ENCODE measurements around the gene CAMKK1.
A peak's percentile ranks its signal among the peaks of the same experiment; 100 is the strongest.
"Not testable (repeated sequence)": the region's sequence is repeated elsewhere in the genome, so short reads cannot be mapped to it uniquely, and the experiment has no call there.

The CAMKK1 gene

GRCh38 chr17:3851461-3852100 lies 41.3 kb downstream of the CAMKK1 start:
- no peak overlapping the region for H3K27ac Mint-ChIP-seq
- H3K9me3 Mint-ChIP-seq = no peaks in the 10 kb centered on the region
- peaks cover 4% of the 10 kb centered on the region for H3K36me3 Mint-ChIP-seq (ENCODE audit: insufficient read depth)
- peaks cover 15 to 20% of the 10 kb centered on the region in 2 donors for H3K27me3 Mint-ChIP-seq
- ATAC-seq (replicated peaks) (no peak), DNase-seq (no peak)
- no peak overlapping the region for H3K4me3 Mint-ChIP-seq
- H3K4me1 Mint-ChIP-seq (ENCODE audit: low read depth in 2 of 2) = peaks cover 0 to 5% of the 10 kb centered on the region in 2 donors

GRCh38 chr17:3848229-3848835 lies 44.5 kb downstream of the CAMKK1 start:
- H3K27ac Mint-ChIP-seq = no peak overlapping the region

DNA sequence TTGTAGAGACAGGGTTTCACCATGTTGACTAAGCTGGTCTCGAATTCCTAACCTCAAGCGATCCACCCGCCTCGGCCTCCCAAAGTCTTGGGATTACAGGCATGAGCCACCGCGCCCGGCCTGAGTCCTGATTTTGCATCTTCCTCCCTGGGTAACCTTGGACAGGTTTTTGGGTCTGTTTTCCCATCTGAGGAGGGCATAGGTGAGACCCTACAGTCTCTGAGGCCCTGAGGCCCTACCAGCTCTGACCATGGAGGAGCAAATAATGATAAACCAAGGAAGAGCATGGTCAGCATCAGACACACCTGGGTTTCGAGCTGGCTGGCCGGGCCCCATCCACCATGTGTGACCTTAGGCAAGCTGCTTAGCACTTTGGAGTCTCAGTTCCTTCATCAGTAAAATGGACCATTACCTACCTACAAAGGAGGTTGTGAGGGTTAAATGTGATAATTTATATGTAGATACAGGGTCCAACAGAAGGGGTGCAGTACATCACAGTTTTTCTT lies 45.6 kb downstream of the CAMKK1 start:
- peak overlapping the region in 1 of 2 donors; percentile 95 for H3K4me3 Mint-ChIP-seq
- H3K27me3 Mint-ChIP-seq = peaks cover 8 to 11% of the 10 kb centered on the region in 2 donors
- peak overlapping the region in 1 of 2 donors; percentile 81 for H3K27ac Mint-ChIP-seq
- ATAC-seq (replicated peaks) (no peak), DNase-seq (no peak)
- H3K9me3 Mint-ChIP-seq = no peaks in the 10 kb centered on the region
- H3K36me3 Mint-ChIP-seq (ENCODE audit: insufficient read depth) = peaks cover 26% of the 10 kb centered on the region
- H3K4me1 Mint-ChIP-seq (ENCODE audit: low read depth in 2 of 2) = peaks cover 14 to 29% of the 10 kb centered on the region in 2 donors

More at GRCh38 chr17:3848229-3848835, 44.5 kb downstream of the CAMKK1 start:
- Mint-ChIP-seq H3K27me3 (peaks cover 15 to 20% of the 10 kb centered on the region in 2 donors), H3K9me3 (no peaks in the 10 kb centered on the region), H3K4me1 (ENCODE audit: low read depth in 2 of 2) (peaks cover 12 to 28% of the 10 kb centered on the region in 2 donors), H3K36me3 (ENCODE audit: insufficient read depth) (peaks cover 15% of the 10 kb centered on the region), H3K4me3 (no peak overlapping the region)
- no peak for DNase-seq
- ATAC-seq (replicated peaks) = no peak

DNA sequence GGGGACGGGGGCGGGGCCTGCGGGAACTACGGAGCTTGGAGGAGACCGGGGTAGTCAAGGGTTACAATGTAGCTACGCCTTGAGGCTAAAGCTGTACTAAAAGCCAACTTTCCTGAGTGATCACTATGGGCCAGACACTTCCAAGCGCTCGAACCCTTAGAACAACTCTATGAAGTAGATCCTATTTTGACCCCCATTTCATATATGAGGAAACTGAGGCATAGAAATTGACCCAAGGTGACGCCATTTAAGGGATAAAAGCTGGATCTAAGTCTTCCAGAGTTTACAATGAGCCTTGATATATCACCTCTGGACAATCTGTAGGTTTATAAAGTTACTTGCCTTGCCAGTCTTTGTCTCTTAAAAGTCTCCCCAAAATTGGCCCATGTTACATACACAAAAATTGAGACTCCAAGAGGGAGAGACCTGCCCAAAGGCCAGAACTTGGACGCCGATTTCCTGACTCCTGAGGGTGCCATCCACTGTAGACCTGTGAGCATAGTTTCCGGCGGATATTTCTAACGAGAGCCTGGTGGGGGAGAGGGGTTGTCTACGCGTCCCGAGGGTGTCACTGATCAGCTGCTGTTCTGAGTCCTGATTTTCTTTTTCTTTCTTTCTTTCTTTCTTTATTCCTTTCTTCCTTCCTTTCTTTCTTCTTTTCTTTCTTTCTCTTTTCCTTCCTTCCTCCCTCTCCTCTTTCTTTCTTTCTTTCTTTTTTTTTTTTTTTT lies 46.3 kb downstream of the CAMKK1 start:
- peaks cover 14 to 29% of the 10 kb centered on the region in 2 donors for H3K4me1 Mint-ChIP-seq (ENCODE audit: low read depth in 2 of 2)
- ATAC-seq (replicated peaks) (no peak), DNase-seq (no peak)
- no peaks in the 10 kb centered on the region for H3K9me3 Mint-ChIP-seq
- peak overlapping the region; percentile 91 to 95 for H3K4me3 Mint-ChIP-seq
- peaks cover 32% of the 10 kb centered on the region for H3K36me3 Mint-ChIP-seq (ENCODE audit: insufficient read depth)
- peaks cover 2 to 5% of the 10 kb centered on the region in 2 donors for H3K27me3 Mint-ChIP-seq
- peak overlapping the region; percentile 89 to 95 for H3K27ac Mint-ChIP-seq

DNA sequence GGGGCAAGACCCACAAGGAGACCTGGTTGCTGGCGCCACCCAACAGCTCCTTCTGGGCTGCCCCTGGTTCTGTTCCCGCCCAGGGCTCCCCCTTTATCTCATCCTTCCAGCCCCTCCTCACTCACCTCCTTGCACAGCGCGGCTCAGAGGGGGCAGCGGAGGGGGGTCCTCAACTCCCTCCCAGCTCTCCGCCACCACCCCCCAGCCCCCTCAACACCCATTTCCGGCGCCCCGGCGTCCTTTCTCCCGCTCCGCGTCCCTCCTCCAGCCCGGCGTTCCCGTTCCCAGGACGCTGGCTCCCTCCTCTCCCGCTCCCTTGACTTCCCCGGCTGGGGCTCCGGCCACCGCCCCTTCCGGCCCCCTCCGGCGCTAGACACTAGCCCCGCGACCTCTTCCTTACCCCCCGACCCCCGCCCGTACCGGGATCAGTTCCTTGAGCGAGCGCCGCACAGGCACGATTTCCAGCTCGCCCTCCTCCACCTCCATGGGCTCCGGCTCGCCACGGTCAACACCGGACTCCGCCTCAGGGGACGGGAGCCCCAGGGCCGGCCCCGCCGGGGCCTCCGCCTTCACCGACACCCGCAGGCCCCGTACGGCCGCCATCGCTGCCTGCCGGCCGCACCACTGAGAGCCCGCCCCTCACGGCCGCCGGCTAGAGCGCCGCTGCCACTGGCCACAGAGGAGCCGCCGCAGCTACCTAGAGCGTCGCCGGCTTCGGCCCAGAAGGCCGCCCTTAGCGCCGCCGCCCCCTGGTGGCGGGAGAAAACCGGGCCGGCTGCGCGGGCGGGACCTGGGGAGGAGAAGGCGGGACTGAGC lies 47.0 kb downstream of the CAMKK1 start, which contains the start of gene NCBP3:
TSS of gene NCBP3 (minus strand) at position 626 of the 816 bp plus-strand sequence. CDS start at position 603, 23 bp downstream.
- ATAC-seq (replicated peaks) (peak; percentile 94), DNase-seq (peak; percentile 85 to 91 (median 88))
- Mint-ChIP-seq H3K27ac (peak within 1 kb of the TSS; percentile 89 to 95), H3K27me3 (no peaks in the 10 kb centered on the region), H3K36me3 (ENCODE audit: insufficient read depth) (peaks cover 40% of the 10 kb centered on the region), H3K9me3 (no peaks in the 10 kb centered on the region), H3K4me1 (ENCODE audit: low read depth in 2 of 2) (peaks cover 16 to 33% of the 10 kb centered on the region in 2 donors), H3K4me3 (peak within 1 kb of the TSS; percentile 91 to 95)

DNA sequence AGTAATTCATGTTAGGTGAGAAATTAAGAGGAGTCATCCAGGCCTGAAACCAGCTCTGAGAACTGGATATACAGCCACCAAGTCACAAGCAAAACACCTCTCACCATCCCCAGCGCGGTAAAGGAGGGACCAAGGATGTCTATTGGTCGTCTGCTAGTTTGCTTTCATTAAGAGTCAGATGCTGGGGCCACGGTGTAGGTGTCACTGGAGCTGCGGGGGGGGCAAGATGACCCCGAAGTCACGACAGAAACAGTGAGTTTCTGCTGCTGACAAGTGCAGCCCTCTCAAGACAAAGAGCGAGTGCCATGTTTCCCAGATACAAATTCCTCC lies 47.6 kb downstream of the CAMKK1 start:
- Mint-ChIP-seq H3K4me1 (ENCODE audit: low read depth in 2 of 2) (peaks cover 19 to 36% of the 10 kb centered on the region in 2 donors), H3K36me3 (ENCODE audit: insufficient read depth) (peaks cover 45% of the 10 kb centered on the region), H3K4me3 (peak overlapping the region; percentile 91 to 95), H3K27me3 (no peaks in the 10 kb centered on the region), H3K9me3 (no peaks in the 10 kb centered on the region), H3K27ac (peak overlapping the region; percentile 89 to 95)
- peak; percentile 25 to 40 (median 38) for DNase-seq
- peak; percentile 28 for ATAC-seq (replicated peaks)

GRCh38 chr17:3844556-3844955 lies 48.3 kb downstream of the CAMKK1 start:
- DNase-seq; ATAC-seq (replicated peaks); H3K27me3 Mint-ChIP-seq; H3K9me3 Mint-ChIP-seq: not testable (repeated sequence)
- Mint-ChIP-seq H3K36me3 (ENCODE audit: insufficient read depth) (peaks cover 49% of the 10 kb centered on the region), H3K27ac (peak overlapping the region; percentile 82 to 89), H3K4me1 (ENCODE audit: low read depth in 2 of 2) (peaks cover 19 to 36% of the 10 kb centered on the region in 2 donors), H3K4me3 (peak overlapping the region; percentile 91 to 95)

GRCh38 chr17:3843935-3844516 lies 48.8 kb downstream of the CAMKK1 start:
- Mint-ChIP-seq H3K27ac (peak overlapping the region; percentile 74 to 82), H3K4me3 (peak overlapping the region; percentile 91 to 95), H3K27me3 (no peaks in the 10 kb centered on the region), H3K4me1 (ENCODE audit: low read depth in 2 of 2) (peaks cover 19 to 36% of the 10 kb centered on the region in 2 donors), H3K36me3 (ENCODE audit: insufficient read depth) (peaks cover 54% of the 10 kb centered on the region), H3K9me3 (no peaks in the 10 kb centered on the region)
- DNase-seq (peak; percentile 17 to 38 (median 29)), ATAC-seq (replicated peaks) (no peak)

DNA sequence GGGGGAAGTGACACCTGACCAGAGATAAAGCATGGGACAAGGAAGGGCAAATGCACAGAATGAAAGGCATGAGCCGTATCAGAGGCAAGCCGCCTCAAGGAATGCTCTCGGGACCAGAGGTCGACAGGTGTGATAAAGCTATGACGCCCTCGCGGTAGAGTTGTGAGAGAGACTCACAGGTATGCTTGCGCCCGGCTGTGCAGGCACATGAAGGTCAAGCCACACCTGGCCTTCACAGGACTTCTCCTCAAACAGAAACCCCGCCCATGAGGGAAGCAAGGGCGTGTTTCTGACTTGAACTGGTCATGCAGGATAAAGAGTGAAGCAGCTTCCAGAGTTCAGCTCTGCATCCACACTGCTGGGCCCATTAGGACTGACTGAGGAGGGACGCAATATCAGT lies 54.6 kb downstream of the CAMKK1 start:
- peaks cover 79% of the 10 kb centered on the region for H3K36me3 Mint-ChIP-seq (ENCODE audit: insufficient read depth)
- DNase-seq (no peak), ATAC-seq (replicated peaks) (no peak)
- H3K27ac Mint-ChIP-seq = no peak overlapping the region
- no peaks in the 10 kb centered on the region for H3K9me3 Mint-ChIP-seq
- H3K27me3 Mint-ChIP-seq = no peaks in the 10 kb centered on the region
- H3K4me3 Mint-ChIP-seq = no peak overlapping the region
- H3K4me1 Mint-ChIP-seq (ENCODE audit: low read depth in 2 of 2) = peaks cover 12 to 23% of the 10 kb centered on the region in 2 donors

GRCh38 chr17:3836551-3836950 lies 56.3 kb downstream of the CAMKK1 start:
- H3K4me1 Mint-ChIP-seq (ENCODE audit: low read depth in 2 of 2) = peaks cover 12 to 22% of the 10 kb centered on the region in 2 donors
- H3K27me3 Mint-ChIP-seq = no peaks in the 10 kb centered on the region
- ATAC-seq (replicated peaks) (no peak), DNase-seq (no peak)
- H3K4me3 Mint-ChIP-seq = no peak overlapping the region
- H3K27ac Mint-ChIP-seq = no peak overlapping the region
- no peaks in the 10 kb centered on the region for H3K9me3 Mint-ChIP-seq
- H3K36me3 Mint-ChIP-seq (ENCODE audit: insufficient read depth) = peaks cover 68% of the 10 kb centered on the region

DNA sequence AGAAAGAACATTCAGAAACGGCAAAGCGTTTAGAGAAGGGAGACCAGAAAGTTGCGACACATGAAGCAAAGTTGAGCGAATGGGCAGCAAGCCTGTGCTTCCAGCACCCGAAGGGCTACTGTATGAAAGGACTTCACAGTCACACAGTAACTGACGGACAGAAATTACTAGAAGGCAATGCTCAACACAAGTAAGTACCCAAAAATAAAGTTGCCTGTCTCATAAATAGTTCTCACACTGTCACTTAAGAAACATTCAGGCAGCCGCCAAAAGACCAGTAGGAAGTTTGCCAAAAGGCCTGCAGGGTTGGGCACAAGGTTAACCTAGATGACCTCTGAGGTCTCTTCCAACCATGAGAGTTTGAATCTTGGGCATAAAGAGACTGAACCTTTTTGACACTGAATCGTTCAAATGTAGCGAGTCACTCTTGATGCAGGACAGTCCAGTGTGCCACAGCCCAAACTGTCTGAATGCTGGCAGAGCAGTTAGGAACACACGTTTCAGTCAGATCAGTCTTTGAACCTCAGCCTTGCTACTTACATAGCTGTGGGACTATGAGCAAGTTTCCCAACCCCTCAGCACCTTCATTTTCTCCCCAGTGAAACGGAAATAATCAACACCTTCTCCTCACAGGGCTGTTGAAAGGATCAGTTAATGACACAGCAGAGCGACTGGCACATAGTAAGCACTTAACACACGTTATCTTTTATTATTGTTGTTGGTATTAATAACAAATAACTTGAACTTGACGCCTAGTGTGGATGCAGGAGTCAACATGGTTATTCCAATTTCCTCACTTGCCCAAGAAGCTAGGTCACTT lies 57.2 kb downstream of the CAMKK1 start:
- H3K9me3 Mint-ChIP-seq = no peaks in the 10 kb centered on the region
- H3K27ac Mint-ChIP-seq = peak overlapping the region in 1 of 2 donors; percentile 32
- DNase-seq = no peak
- H3K4me3 Mint-ChIP-seq = no peak overlapping the region
- peaks cover 60% of the 10 kb centered on the region for H3K36me3 Mint-ChIP-seq (ENCODE audit: insufficient read depth)
- ATAC-seq (replicated peaks) = no peak
- no peaks in the 10 kb centered on the region for H3K27me3 Mint-ChIP-seq
- H3K4me1 Mint-ChIP-seq (ENCODE audit: low read depth in 2 of 2) = peaks cover 8 to 17% of the 10 kb centered on the region in 2 donors

- ATAC-seq (replicated peaks) = no peak
- Mint-ChIP-seq H3K36me3 (ENCODE audit: insufficient read depth) (peaks cover 57% of the 10 kb centered on the region), H3K27ac (peak overlapping the region in 1 of 2 donors; percentile 32), H3K27me3 (no peaks in the 10 kb centered on the region), H3K4me3 (no peak overlapping the region), H3K4me1 (ENCODE audit: low read depth in 2 of 2) (peaks cover 6 to 16% of the 10 kb centered on the region in 2 donors), H3K9me3 (no peaks in the 10 kb centered on the region)
- no peak for DNase-seq
Measured at GRCh38 chr17:3834811-3835210, 58.0 kb downstream of the CAMKK1 start.

All from effector memory CD8-positive, alpha-beta T cell (primary cell).